ENCODE results near the gene ZHX3.

- TF ChIP-seq POLR2AphosphoS5 (IDR thresholded peaks at IDR 0.05; ENCODE audit: insufficient read depth in 1 of 2, low read depth in 1 of 2), result no peak
- TF ChIP-seq CTCF (IDR thresholded peaks at IDR 0.05), result no peak
- TF ChIP-seq POLR2A (IDR thresholded peaks at IDR 0.05), result no peak
These were observed 55.5 kb downstream of the ZHX3 start for GRCh38 chr20:41261790-41262717.
